Upper lobe of right lung (tissue), 1 donor: ENCODE measurements around the gene FAM53C. TPM values are rescaled to one million over a fixed set of nuclear protein-coding genes. Genes with fewer than 3 reads are reported as not detected.

ENCODE experiments used
- ATAC-seq: fragments of 200-7000 bp; cut with Tn5 transposase; one replicate; pipeline ENCODE4 v1.9.1; 2020; ENCODE audit warnings: mild to moderate bottlenecking, moderate library complexity
- DNase-seq: peaks from one replicate; pipeline ENCODE4 v3.0.0-alpha.2; 2020
- H3K27ac ChIP-seq: fragments of 200-600 bp; one replicate; pipeline ENCODE4 v1.8.0; 2022
- H3K27me3 ChIP-seq: fragments of 200-600 bp; one replicate; pipeline ENCODE4 v1.8.0; 2022; ENCODE audit warnings: mild to moderate bottlenecking
- H3K36me3 ChIP-seq: fragments of 200-600 bp; one replicate; pipeline ENCODE4 v1.8.0; 2022
- H3K4me1 ChIP-seq: fragments of 200-600 bp; one replicate; pipeline ENCODE4 v1.8.0; 2022
- H3K4me3 ChIP-seq: fragments of 200-600 bp; one replicate; pipeline ENCODE4 v1.8.0; 2022; ENCODE audit warnings: mild to moderate bottlenecking
- H3K9me3 ChIP-seq: fragments of 200-600 bp; one replicate; pipeline ENCODE4 v1.8.0; 2022
- CTCF ChIP-seq: fragments of 200-600 bp; IDR thresholded peaks from one replicate; pipeline ENCODE4 v1.8.0; 2022; ENCODE audit warnings: antibody characterized with exemption
- intact Hi-C: fragments of 100-400 bp; cut with DNase I; formaldehyde crosslinking; loops from one replicate; pipeline ENCODE4 v1.11.0; 2022
- total RNA-seq: library from RNA; stranded (reverse); fragmentation: NEBNext Ultra II Directional; extraction: Animal tissue kit (Norgen Biotek cat#: 25700); gene quantifications from one replicate; pipeline ENCODE4 v1.2.1, GENCODE V29; 2021
- donor health status: DM: no; HTN: yes; CAD: no; lungs with severe emphysema.

Gene FAM53C
- total RNA-seq, 1 donor from 2014 or later = 23.0 TPM

GRCh38 chr5:138344887-138345622 is 7.0 kb downstream of the FAM53C start:
- peaks cover under 1% of the 10 kb centered on the region for H3K4me1 ChIP-seq
- H3K36me3 ChIP-seq = peaks cover 80% of the 10 kb centered on the region
- no peak overlapping the region for H3K27ac ChIP-seq
- ATAC-seq (no peak), DNase-seq (no peak)
- no peak for TF ChIP-seq CTCF
- intact Hi-C loops = no loop called here
- no peaks in the 10 kb centered on the region for H3K27me3 ChIP-seq
- no peaks in the 10 kb centered on the region for H3K9me3 ChIP-seq
- H3K4me3 ChIP-seq = no peak overlapping the region

- Histone ChIP-seq H3K4me3 (no peak overlapping the region), H3K27ac (no peak overlapping the region), H3K9me3 (no peaks in the 10 kb centered on the region), H3K36me3 (peaks cover 71% of the 10 kb centered on the region), H3K4me1 (no peaks in the 10 kb centered on the region), H3K27me3 (no peaks in the 10 kb centered on the region)
- ATAC-seq (no peak), DNase-seq (no peak)
- intact Hi-C loops = no loop called here
- no peak for TF ChIP-seq CTCF
Observed at GRCh38 chr5:138346889-138347288, 8.8 kb downstream of the FAM53C start.

GRCh38 chr5:138349852-138350562 is 11.9 kb downstream of the FAM53C start:
- Histone ChIP-seq H3K4me3 (no peak overlapping the region), H3K27ac (no peak overlapping the region), H3K27me3 (no peaks in the 10 kb centered on the region), H3K36me3 (peaks cover 40% of the 10 kb centered on the region), H3K9me3 (no peaks in the 10 kb centered on the region), H3K4me1 (peaks cover 12% of the 10 kb centered on the region)
- DNase-seq = no peak
- intact Hi-C loops = no loop called here
- TF ChIP-seq CTCF = no peak
- no peak for ATAC-seq

- ATAC-seq (no peak), DNase-seq (no peak)
- Histone ChIP-seq H3K4me1 (peaks cover 18% of the 10 kb centered on the region), H3K9me3 (no peaks in the 10 kb centered on the region), H3K4me3 (no peak overlapping the region), H3K27ac (no peak overlapping the region), H3K36me3 (peaks cover 35% of the 10 kb centered on the region), H3K27me3 (no peaks in the 10 kb centered on the region)
- no peak for TF ChIP-seq CTCF
- intact Hi-C loops = no loop called here
Observed at GRCh38 chr5:138350563-138350890, 12.5 kb downstream of the FAM53C start.

- no peak overlapping the region for H3K27ac ChIP-seq
- intact Hi-C loops = no loop called here
- TF ChIP-seq CTCF = no peak
- peaks cover 21% of the 10 kb centered on the region for H3K4me1 ChIP-seq
- DNase-seq = no peak
- H3K27me3 ChIP-seq = no peaks in the 10 kb centered on the region
- H3K4me3 ChIP-seq = no peak overlapping the region
- no peak for ATAC-seq
- H3K36me3 ChIP-seq = peaks cover 30% of the 10 kb centered on the region
- H3K9me3 ChIP-seq = no peaks in the 10 kb centered on the region
Observed at GRCh38 chr5:138351056-138351455, 13.0 kb downstream of the FAM53C start.
